Tibial nerve (tissue), 3 donors: ENCODE data around the gene RPS14.

ENCODE experiments used
- POLR2A ChIP-seq, 2 donors: fragments of 450-650 bp; IDR thresholded peaks; one replicate each; pipeline ENCODE4 v1.6.1; 2017; ENCODE audit warnings: antibody characterized with exemption in 2 of 2, mild to moderate bottlenecking in 2 of 2, moderate library complexity in 2 of 2
- TF ChIP-seq, protein P1 (sequence below), 5 experiments: fragments of 200-600 bp in 3 of 5; fragments of 450-650 bp in 2 of 5; sonication (generic) in 3 of 5; IDR thresholded peaks; one replicate each; pipeline ENCODE4 v1.5.1; 2016 to 2019; ENCODE audit warnings: antibody characterized with exemption in 5 of 5, mild to moderate bottlenecking in 3 of 5, moderate library complexity in 2 of 5

- TF ChIP-seq, protein P1, sequence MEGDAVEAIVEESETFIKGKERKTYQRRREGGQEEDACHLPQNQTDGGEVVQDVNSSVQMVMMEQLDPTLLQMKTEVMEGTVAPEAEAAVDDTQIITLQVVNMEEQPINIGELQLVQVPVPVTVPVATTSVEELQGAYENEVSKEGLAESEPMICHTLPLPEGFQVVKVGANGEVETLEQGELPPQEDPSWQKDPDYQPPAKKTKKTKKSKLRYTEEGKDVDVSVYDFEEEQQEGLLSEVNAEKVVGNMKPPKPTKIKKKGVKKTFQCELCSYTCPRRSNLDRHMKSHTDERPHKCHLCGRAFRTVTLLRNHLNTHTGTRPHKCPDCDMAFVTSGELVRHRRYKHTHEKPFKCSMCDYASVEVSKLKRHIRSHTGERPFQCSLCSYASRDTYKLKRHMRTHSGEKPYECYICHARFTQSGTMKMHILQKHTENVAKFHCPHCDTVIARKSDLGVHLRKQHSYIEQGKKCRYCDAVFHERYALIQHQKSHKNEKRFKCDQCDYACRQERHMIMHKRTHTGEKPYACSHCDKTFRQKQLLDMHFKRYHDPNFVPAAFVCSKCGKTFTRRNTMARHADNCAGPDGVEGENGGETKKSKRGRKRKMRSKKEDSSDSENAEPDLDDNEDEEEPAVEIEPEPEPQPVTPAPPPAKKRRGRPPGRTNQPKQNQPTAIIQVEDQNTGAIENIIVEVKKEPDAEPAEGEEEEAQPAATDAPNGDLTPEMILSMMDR (IDR thresholded peaks at IDR 0.05): no peak
- TF ChIP-seq POLR2A (IDR thresholded peaks at IDR 0.05): no peak
Measured at GRCh38 chr5:150404941-150405816, 44.4 kb downstream of the RPS14 start.
